Activated gamma-delta T cell (primary cell): ENCODE data around the gene HACD2.
"Not testable (repeated sequence)": the region's sequence is repeated elsewhere in the genome, so short reads cannot be mapped to it uniquely, and the experiment has no call there.

Source experiments
- DNase-seq: peaks from one replicate; lab custom pipeline; 2025; lab: John Stamatoyannopoulos, UW

HACD2 gene

GRCh38 chr3:123611674-123612073 lies 26.8 kb upstream of the HACD2 start:
- DNase-seq, result not testable (repeated sequence)

- no peak for DNase-seq
Measured at GRCh38 chr3:123611082-123611481, 26.2 kb upstream of the HACD2 start.

- DNase-seq, result no peak
Measured at GRCh38 chr3:123610331-123610730, 25.5 kb upstream of the HACD2 start.

GRCh38 chr3:123609063-123609462 lies 24.2 kb upstream of the HACD2 start:
- DNase-seq, result no peak

GRCh38 chr3:123608263-123608937 lies 23.5 kb upstream of the HACD2 start:
- no peak for DNase-seq

- no peak for DNase-seq
Measured at GRCh38 chr3:123606527-123606926, 21.7 kb upstream of the HACD2 start.

- no peak for DNase-seq
Measured at GRCh38 chr3:123605789-123606234, 21.0 kb upstream of the HACD2 start.

GRCh38 chr3:123603153-123603552 lies 18.3 kb upstream of the HACD2 start:
- not testable (repeated sequence) for DNase-seq

- DNase-seq, result no peak
Measured at GRCh38 chr3:123602325-123602724, 17.5 kb upstream of the HACD2 start.

- not testable (repeated sequence) for DNase-seq
Measured at GRCh38 chr3:123600863-123601262, 16.0 kb upstream of the HACD2 start.

- no peak for DNase-seq
Measured at GRCh38 chr3:123597561-123597960, 12.7 kb upstream of the HACD2 start.

- DNase-seq, result no peak
Measured at GRCh38 chr3:123595396-123596180, 10.7 kb upstream of the HACD2 start.

- DNase-seq, result no peak
Measured at GRCh38 chr3:123593381-123593780, 8.5 kb upstream of the HACD2 start.

GRCh38 chr3:123590685-123591450 lies 6.0 kb upstream of the HACD2 start:
- DNase-seq, result no peak

GRCh38 chr3:123587401-123587800 lies 2.5 kb upstream of the HACD2 start:
- DNase-seq, result no peak

GRCh38 chr3:123586968-123587367 lies 2.1 kb upstream of the HACD2 start:
- no peak for DNase-seq

GRCh38 chr3:123586131-123586530 lies 1.3 kb upstream of the HACD2 start:
- DNase-seq, result no peak

GRCh38 chr3:123584284-123584987 lies 417 bp downstream of the HACD2 start:
- DNase-seq, result peak; percentile 51

GRCh38 chr3:123583561-123583960 lies 1.3 kb downstream of the HACD2 start:
- DNase-seq, result no peak

GRCh38 chr3:123582315-123582714 lies 2.5 kb downstream of the HACD2 start:
- no peak for DNase-seq

- DNase-seq, result no peak
Measured at GRCh38 chr3:123576122-123576521, 8.7 kb downstream of the HACD2 start.

GRCh38 chr3:123571973-123572365 lies 12.9 kb downstream of the HACD2 start:
- no peak for DNase-seq
